ENCODE data around the gene DHRSX.
"Not testable (repeated sequence)": the region's sequence is repeated elsewhere in the genome, so short reads cannot be mapped to it uniquely, and the experiment has no call there.

DHRSX gene

GRCh38 chrX:2423899-2424298 is 76.9 kb downstream of the DHRSX start:
- DNase-seq, result no peak

GRCh38 chrX:2423282-2423681 is 77.5 kb downstream of the DHRSX start:
- no peak for DNase-seq

GRCh38 chrX:2419418-2419817 is 81.4 kb downstream of the DHRSX start:
- not testable (repeated sequence) for DNase-seq

GRCh38 chrX:2418000-2418399 is 82.8 kb downstream of the DHRSX start:
- DNase-seq, result no peak

GRCh38 chrX:2416851-2417604 is 83.7 kb downstream of the DHRSX start:
- DNase-seq, result no peak

GRCh38 chrX:2414384-2414783 is 86.4 kb downstream of the DHRSX start:
- DNase-seq, result no peak

- DNase-seq, result no peak
Measured at GRCh38 chrX:2413969-2414368, 86.8 kb downstream of the DHRSX start.

GRCh38 chrX:2412131-2412530 is 88.6 kb downstream of the DHRSX start:
- no peak for DNase-seq

- DNase-seq, result no peak
Measured at GRCh38 chrX:2410279-2411020, 90.3 kb downstream of the DHRSX start.

GRCh38 chrX:2409796-2410195 is 91.0 kb downstream of the DHRSX start:
- no peak for DNase-seq

GRCh38 chrX:2408856-2409255 is 91.9 kb downstream of the DHRSX start:
- DNase-seq, result no peak

GRCh38 chrX:2406891-2407518 is 93.8 kb downstream of the DHRSX start:
- no peak for DNase-seq

GRCh38 chrX:2404776-2405175 is 96.0 kb downstream of the DHRSX start:
- peak; percentile 22 for DNase-seq

- DNase-seq, result no peak
Measured at GRCh38 chrX:2402361-2402690, 98.5 kb downstream of the DHRSX start.

- peak; percentile 71 for DNase-seq
Measured at GRCh38 chrX:2401590-2402360, 99.0 kb downstream of the DHRSX start.

GRCh38 chrX:2401201-2401589 is 99.6 kb downstream of the DHRSX start:
- peak; percentile 9 for DNase-seq

GRCh38 chrX:2398064-2398656 is 102.6 kb downstream of the DHRSX start:
- DNase-seq, result no peak

GRCh38 chrX:2397229-2398063 is 103.3 kb downstream of the DHRSX start:
- DNase-seq, result peak; percentile 21

GRCh38 chrX:2395261-2395992 is 105.3 kb downstream of the DHRSX start:
- no peak for DNase-seq

GRCh38 chrX:2391869-2392606 is 108.7 kb downstream of the DHRSX start:
- no peak for DNase-seq
